ENCODE measurements around the gene TSEN34.

- TF ChIP-seq CTCF (IDR thresholded peaks at IDR 0.05 in 4 of 5, conservative IDR thresholded peaks at IDR 0.05 in 1 of 5): no peak
- TF ChIP-seq POLR2A (IDR thresholded peaks at IDR 0.05): no peak
These were observed 43.4 kb upstream of the TSEN34 start for GRCh38 chr19:54147676-54148075.
